ENCODE results near the gene CABP7.

The CABP7 gene

DNA sequence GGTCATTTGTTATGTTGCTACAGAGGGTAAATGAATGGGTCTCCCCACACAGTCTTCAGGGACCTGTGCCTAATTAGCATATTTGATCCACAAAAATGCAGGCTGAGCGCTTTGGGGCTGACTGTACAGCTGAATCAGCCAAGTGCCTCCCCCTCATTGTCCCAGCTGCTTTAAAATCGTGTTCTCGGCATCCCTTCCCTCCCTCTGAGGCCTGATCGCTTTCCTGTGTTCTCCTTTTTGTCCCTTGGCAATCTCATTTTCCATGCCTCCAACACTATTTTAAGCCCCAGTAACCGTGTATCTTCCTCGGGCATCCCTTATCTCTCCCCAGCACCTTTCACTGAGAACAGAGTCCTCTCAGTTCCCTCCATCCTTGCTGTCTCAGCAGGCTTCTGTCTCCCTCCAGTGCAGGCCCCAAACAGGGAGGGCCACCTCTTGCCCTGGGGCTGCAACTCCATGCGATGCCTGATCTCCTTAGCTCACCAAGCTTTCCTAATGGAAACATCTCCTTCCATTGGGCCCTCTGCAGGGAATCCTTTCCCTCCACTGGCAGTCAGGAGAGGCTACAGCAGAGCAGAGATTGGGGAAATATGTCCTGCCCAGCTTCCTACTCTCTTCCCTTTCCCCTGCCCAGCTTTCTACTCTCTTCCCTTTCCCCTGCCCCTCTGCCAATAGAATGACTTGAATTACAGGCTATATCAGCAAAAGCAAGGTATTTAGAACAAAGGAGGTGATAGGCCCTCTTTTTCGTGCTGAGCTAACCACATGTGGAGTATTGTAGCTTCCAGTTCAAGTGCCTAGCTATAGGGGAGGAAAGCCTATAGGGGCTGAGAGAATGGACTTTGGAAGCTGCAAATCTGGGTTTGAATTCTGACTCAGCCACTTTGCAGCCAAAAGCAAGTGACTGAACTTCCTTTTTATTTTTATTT is 61.2 kb downstream of the CABP7 start:
- peak; percentile 56 for DNase-seq
